DND-41 (cell line): ENCODE measurements around the gene ETV4.

Experiments used
- ATAC-seq: fragments of 200-7000 bp; cut with Tn5 transposase; 3 replicates; pipeline ENCODE4 v1.9.1; 2021; ENCODE audit warnings: low read depth; ENCODE audit not compliant: insufficient read depth
- DNase-seq: peaks from one replicate; pipeline ENCODE4 v3.0.0-alpha.2; 2020
- H2AFZ ChIP-seq: 2 replicates; pipeline ENCODE4 v1.6.0; 2012; ENCODE audit warnings: low read depth, low read length
- H3K27ac ChIP-seq: 2 replicates; pipeline ENCODE4 v1.5.1; 2012; ENCODE audit warnings: low read length, inconsistent platforms
- H3K27me3 ChIP-seq: fragments of 200-600 bp; sonication (generic); 2 replicates; pipeline ENCODE4 v1.6.0; 2012; ENCODE audit warnings: low read length, mild to moderate bottlenecking, inconsistent platforms; ENCODE audit not compliant: insufficient read depth, poor library complexity
- H3K36me3 ChIP-seq: 2 replicates; pipeline ENCODE4 v1.5.1; 2012; ENCODE audit warnings: low read length, inconsistent platforms; ENCODE audit not compliant: insufficient read depth
- H3K4me1 ChIP-seq: 2 replicates; pipeline ENCODE4 v1.5.1; 2012; ENCODE audit warnings: mild to moderate bottlenecking, low read length; ENCODE audit not compliant: insufficient read depth
- H3K4me2 ChIP-seq: 2 replicates; pipeline ENCODE4 v1.6.0; 2012; ENCODE audit warnings: mild to moderate bottlenecking, moderate library complexity, low read length, inconsistent platforms; ENCODE audit not compliant: insufficient read depth
- H3K4me3 ChIP-seq, 2 experiments: fragments of 200-600 bp in 1 of 2; shearing (Covaris generic) in 1 of 2; 2 replicates each; pipeline ENCODE4 v1.5.1; 2012 to 2016; ENCODE audit warnings: inconsistent platforms in 2 of 2, low read length in 2 of 2, mild to moderate bottlenecking in 2 of 2, low read depth in 1 of 2, moderate library complexity in 1 of 2
- H3K79me2 ChIP-seq: 2 replicates; pipeline ENCODE4 v1.6.0; 2012; ENCODE audit warnings: low read length, inconsistent platforms; ENCODE audit not compliant: insufficient read depth
- H3K9ac ChIP-seq: 2 replicates; pipeline ENCODE4 v1.6.0; 2012; ENCODE audit warnings: low read depth, mild to moderate bottlenecking, inconsistent platforms, low read length, moderate library complexity
- H3K9me3 ChIP-seq: 2 replicates; pipeline ENCODE4 v1.5.1; 2012; ENCODE audit warnings: low read length, moderate library complexity, mild to moderate bottlenecking, inconsistent platforms; ENCODE audit not compliant: insufficient read depth, severe bottlenecking
- H4K20me1 ChIP-seq: 2 replicates; pipeline ENCODE4 v1.6.0; 2012; ENCODE audit warnings: low read length; ENCODE audit not compliant: insufficient read depth
- CTCF ChIP-seq: IDR thresholded peaks from 2 replicates; pipeline ENCODE4 v1.5.1; 2012; ENCODE audit warnings: borderline replicate concordance, low read length, moderate library complexity, mild to moderate bottlenecking; ENCODE audit not compliant: poor library complexity, severe bottlenecking; ENCODE audit errors: extremely low read depth
- EZH2 ChIP-seq: IDR thresholded peaks from 3 replicates; pipeline ENCODE4 v1.6.1; 2012; ENCODE audit warnings: borderline replicate concordance, low read depth, mild to moderate bottlenecking, moderate library complexity, low read length, inconsistent platforms; ENCODE audit not compliant: severe bottlenecking

ETV4 gene

GRCh38 chr17:43534909-43535308 lies 11.2 kb downstream of the ETV4 start:
- H3K4me3 ChIP-seq = no peak overlapping the region
- H3K4me2 ChIP-seq = no peak overlapping the region
- no peaks in the 10 kb centered on the region for H3K79me2 ChIP-seq
- TF ChIP-seq CTCF = no peak
- H3K4me1 ChIP-seq = peaks cover 2% of the 10 kb centered on the region
- no peak for DNase-seq
- H4K20me1 ChIP-seq = peaks cover 4% of the 10 kb centered on the region; the same call in 1 of the 2 replicates
- H2AFZ ChIP-seq = no peak overlapping the region
- H3K27ac ChIP-seq = no peak overlapping the region
- H3K9me3 ChIP-seq = no peaks in the 10 kb centered on the region
- H3K9ac ChIP-seq = no peak overlapping the region
- no peaks in the 10 kb centered on the region for H3K27me3 ChIP-seq
- no peak for ATAC-seq
- H3K36me3 ChIP-seq = peaks cover 4% of the 10 kb centered on the region; the same call in 1 of the 2 replicates

GRCh38 chr17:43533699-43534098 lies 12.4 kb downstream of the ETV4 start:
- no peak overlapping the region for H3K9ac ChIP-seq

GRCh38 chr17:43532581-43532980 lies 13.6 kb downstream of the ETV4 start:
- Histone ChIP-seq H3K79me2 (no peaks in the 10 kb centered on the region), H3K27me3 (no peaks in the 10 kb centered on the region), H3K36me3 (peaks cover 18% of the 10 kb centered on the region), H3K4me1 (peaks cover 2% of the 10 kb centered on the region), H3K9me3 (no peaks in the 10 kb centered on the region), H3K27ac (no peak overlapping the region), H3K4me2 (no peak overlapping the region), H3K9ac (no peak overlapping the region), H4K20me1 (peaks cover 9% of the 10 kb centered on the region; the same call in 1 of the 2 replicates), H3K4me3 (no peak overlapping the region), H2AFZ (no peak overlapping the region)
- no peak for ATAC-seq
- no peak for TF ChIP-seq CTCF
- no peak for TF ChIP-seq EZH2
- DNase-seq = no peak

More at GRCh38 chr17:43533699-43534098, 12.4 kb downstream of the ETV4 start:
- DNase-seq = no peak
- Histone ChIP-seq H3K4me2 (no peak overlapping the region), H4K20me1 (peaks cover 7% of the 10 kb centered on the region; the same call in 1 of the 2 replicates), H3K4me1 (peaks cover 2% of the 10 kb centered on the region), H2AFZ (no peak overlapping the region), H3K27ac (no peak overlapping the region), H3K4me3 (no peak overlapping the region), H3K9me3 (no peaks in the 10 kb centered on the region), H3K79me2 (no peaks in the 10 kb centered on the region), H3K36me3 (peaks cover 7% of the 10 kb centered on the region; the same call in 1 of the 2 replicates), H3K27me3 (no peaks in the 10 kb centered on the region)
- no peak for ATAC-seq
- TF ChIP-seq EZH2 (no peak), CTCF (no peak)

- Histone ChIP-seq H3K27me3 (no peaks in the 10 kb centered on the region), H3K4me2 (no peak overlapping the region), H3K4me3 (no peak overlapping the region), H3K36me3 (peaks cover 24% of the 10 kb centered on the region), H3K9me3 (no peaks in the 10 kb centered on the region), H3K79me2 (no peaks in the 10 kb centered on the region), H3K27ac (no peak overlapping the region), H4K20me1 (peaks cover 9% of the 10 kb centered on the region; the same call in 1 of the 2 replicates), H2AFZ (no peak overlapping the region), H3K4me1 (peaks cover 2% of the 10 kb centered on the region), H3K9ac (no peak overlapping the region)
- no peak for TF ChIP-seq CTCF
- DNase-seq (no peak), ATAC-seq (no peak)
Measured at GRCh38 chr17:43531955-43532354, 14.2 kb downstream of the ETV4 start.
